Measurements from ENCODE around the gene STPG3. TPM values are rescaled to one million over a fixed set of nuclear protein-coding genes. Genes with fewer than 3 reads are reported as not detected.
A peak's percentile ranks its signal among the peaks of the same experiment; 100 is the strongest.

Gene STPG3
- total and polyA plus RNA-seq, 2 of the 13 experiments (the other 11 are each of a cell fraction or from before 2014, with no cell fraction given) = not detected

DNA sequence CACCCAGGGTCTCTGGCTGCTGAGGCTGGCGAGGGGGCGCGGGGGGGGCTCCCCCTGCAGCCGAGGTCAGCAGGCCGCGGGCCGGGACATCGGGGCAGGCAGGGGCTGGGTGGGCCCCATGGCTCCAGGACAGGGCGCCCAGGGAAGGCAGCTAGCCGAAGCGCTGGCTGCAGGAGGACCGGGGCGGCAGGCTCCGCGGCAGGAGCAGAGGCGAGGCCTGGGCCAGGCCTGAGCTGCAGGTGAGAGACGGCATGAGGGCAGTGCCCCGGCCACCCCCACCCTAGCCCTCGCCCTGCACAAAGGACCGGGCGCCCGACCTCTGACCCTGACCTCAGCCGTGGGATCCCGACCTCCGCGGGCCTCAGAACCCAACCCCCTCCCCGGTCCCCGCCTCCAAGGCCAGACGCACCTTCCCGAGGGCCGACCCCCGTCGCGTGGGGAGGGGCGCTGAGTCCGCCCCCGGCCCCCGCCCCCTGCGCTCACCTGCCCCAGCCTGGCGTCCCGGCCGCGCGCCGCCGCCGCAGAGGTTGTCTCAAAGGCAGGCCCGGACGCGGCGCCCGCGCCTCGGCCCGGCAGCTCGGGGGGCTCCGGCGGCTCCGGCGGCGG is 29.5 kb upstream of the STPG3 start:
- Histone ChIP-seq H3K4me1 (ENCODE audit: insufficient read depth, low read length) (peaks cover 62% of the 10 kb centered on the region), H3K36me3 (replicated peaks in 1 of 2; ENCODE audit: control insufficient read depth in 1 of 2, insufficient read depth in 2 of 2, low read length in 2 of 2) (no peaks in the 10 kb centered on the region), H3K9me3 (ENCODE audit: low read length) (no peaks in the 10 kb centered on the region), H3K4me3 (replicated peaks in 1 of 3; ENCODE audit: insufficient read depth in 1 of 3, low read depth in 2 of 3, low read length in 3 of 3) (peak overlapping the region; percentile 55 to 64 (median 59); a peak in 4 of 6 replicates), H3K9ac (ENCODE audit: insufficient read depth, low read depth, low read length) (peak overlapping the region; percentile 57), H3K27ac (ENCODE audit: extremely low read length, insufficient read depth, low read length) (peak overlapping the region; percentile 65), H4K20me1 (ENCODE audit: insufficient read depth, low read length) (peaks cover 4% of the 10 kb centered on the region; the same call in 1 of the 2 replicates), H2AFZ (ENCODE audit: low read length) (no peak overlapping the region), H3K4me2 (ENCODE audit: low read depth, low read length) (peak overlapping the region; percentile 56), H3K27me3 (ENCODE audit: control insufficient read depth in 1 of 2, insufficient read depth in 2 of 2, low read length in 2 of 2) (no peaks in the 10 kb centered on the region; a peak in 1 of 5 replicates), H3K79me2 (ENCODE audit: insufficient read depth, low read length) (peaks cover 3% of the 10 kb centered on the region)
- ATAC-seq (peak; percentile 2), FAIRE-seq (no peak), DNase-seq (ENCODE audit: low spot score) (no peak)
- intact Hi-C loops (cut with micrococcal nuclease; ENCODE audit: unreplicated experiment) = loop anchor here (2.0 kb wide), 2 partner anchors 15 to 21 kb away; partner anchors contain the start of gene TPRN
- POLR2A ChIA-PET = interaction anchor here (0.6 to 13.4 kb wide), 8 partner anchors 13 to 135 kb away, joined by 3 to 225 read pairs (median 24); partner anchors contain the start of genes MAN1B1, NDOR1, TMEM203 and TPRN
- BruUV-seq (replicated peaks) = no TSS peak
- WGBS (ENCODE audit: low lambda C conversion rate) = no CpG with 5 or more reads among the region's 61 CpGs
- CTCF ChIA-PET (ENCODE audit: low intra/inter-chr PET ratio, low total read pairs) = no interaction called here
- in situ Hi-C loops (cut with HindIII; ENCODE audit: extremely low pct_ligation_motif_present, low pct_unique_long_range_greater_than_20kb) = no loop called here
- TF ChIP-seq ZFY (CRISPR knock-in tag; IDR thresholded peaks at IDR 0.05) (peak; percentile 85), ZNF138 (CRISPR knock-in tag; IDR thresholded peaks at IDR 0.05; ENCODE audit: low read depth) (no peak), U2AF1 (optimal IDR thresholded peaks at IDR 0.05; ENCODE audit: low read depth, low read length) (no peak), KLF9 (CRISPR knock-in tag; IDR thresholded peaks at IDR 0.05; ENCODE audit: low read depth) (no peak), FOXA3 (CRISPR knock-in tag; IDR thresholded peaks at IDR 0.05) (no peak), ZNF543 (CRISPR knock-in tag; IDR thresholded peaks at IDR 0.05) (peak; percentile 36; the same call in 1 of the 2 replicates), REPIN1 (CRISPR knock-in tag; IDR thresholded peaks at IDR 0.05; ENCODE audit: borderline replicate concordance, low read depth) (no peak), ZNF776 (CRISPR knock-in tag; IDR thresholded peaks at IDR 0.05) (no peak)
- TF ChIP-seq, protein P1, sequence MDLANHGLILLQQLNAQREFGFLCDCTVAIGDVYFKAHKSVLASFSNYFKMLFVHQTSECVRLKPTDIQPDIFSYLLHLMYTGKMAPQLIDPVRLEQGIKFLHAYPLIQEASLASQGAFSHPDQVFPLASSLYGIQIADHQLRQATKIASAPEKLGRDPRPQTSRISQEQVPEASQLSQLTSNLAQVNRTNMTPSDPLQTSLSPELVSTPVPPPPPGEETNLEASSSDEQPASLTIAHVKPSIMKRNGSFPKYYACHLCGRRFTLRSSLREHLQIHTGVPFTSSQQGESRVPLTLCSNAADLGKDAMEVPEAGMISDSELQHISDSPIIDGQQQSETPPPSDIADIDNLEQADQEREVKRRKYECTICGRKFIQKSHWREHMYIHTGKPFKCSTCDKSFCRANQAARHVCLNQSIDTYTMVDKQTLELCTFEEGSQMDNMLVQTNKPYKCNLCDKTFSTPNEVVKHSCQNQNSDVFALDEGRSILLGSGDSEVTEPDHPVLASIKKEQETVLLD (CRISPR knock-in tag; IDR thresholded peaks at IDR 0.05; ENCODE audit: low read depth) = peak; percentile 64
- TF ChIP-seq, protein P2, sequence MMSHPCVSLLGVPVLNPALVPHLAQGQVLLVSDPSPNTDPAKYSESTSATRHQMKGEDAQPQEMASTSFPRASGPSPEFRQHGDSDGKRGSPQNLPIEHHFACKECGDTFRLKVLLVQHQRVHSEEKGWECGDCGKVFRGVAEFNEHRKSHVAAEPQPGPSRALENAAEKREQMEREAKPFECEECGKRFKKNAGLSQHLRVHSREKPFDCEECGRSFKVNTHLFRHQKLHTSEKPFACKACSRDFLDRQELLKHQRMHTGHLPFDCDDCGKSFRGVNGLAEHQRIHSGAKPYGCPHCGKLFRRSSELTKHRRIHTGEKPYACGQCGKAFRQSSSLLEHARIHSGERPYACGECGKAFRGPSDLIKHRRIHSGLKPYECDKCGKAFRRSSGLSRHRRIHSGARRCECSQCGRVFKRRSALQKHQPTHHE (CRISPR knock-in tag; IDR thresholded peaks at IDR 0.05; ENCODE audit: borderline replicate concordance) = no peak
- TF ChIP-seq, protein P3, sequence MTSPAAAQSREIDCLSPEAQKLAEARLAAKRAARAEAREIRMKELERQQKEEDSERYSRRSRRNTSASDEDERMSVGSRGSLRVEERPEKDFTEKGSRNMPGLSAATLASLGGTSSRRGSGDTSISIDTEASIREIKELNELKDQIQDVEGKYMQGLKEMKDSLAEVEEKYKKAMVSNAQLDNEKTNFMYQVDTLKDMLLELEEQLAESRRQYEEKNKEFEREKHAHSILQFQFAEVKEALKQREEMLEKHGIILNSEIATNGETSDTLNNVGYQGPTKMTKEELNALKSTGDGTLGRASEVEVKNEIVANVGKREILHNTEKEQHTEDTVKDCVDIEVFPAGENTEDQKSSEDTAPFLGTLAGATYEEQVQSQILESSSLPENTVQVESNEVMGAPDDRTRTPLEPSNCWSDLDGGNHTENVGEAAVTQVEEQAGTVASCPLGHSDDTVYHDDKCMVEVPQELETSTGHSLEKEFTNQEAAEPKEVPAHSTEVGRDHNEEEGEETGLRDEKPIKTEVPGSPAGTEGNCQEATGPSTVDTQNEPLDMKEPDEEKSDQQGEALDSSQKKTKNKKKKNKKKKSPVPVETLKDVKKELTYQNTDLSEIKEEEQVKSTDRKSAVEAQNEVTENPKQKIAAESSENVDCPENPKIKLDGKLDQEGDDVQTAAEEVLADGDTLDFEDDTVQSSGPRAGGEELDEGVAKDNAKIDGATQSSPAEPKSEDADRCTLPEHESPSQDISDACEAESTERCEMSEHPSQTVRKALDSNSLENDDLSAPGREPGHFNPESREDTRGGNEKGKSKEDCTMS (CRISPR knock-in tag; conservative IDR thresholded peaks at IDR 0.05) = no peak
- TF ChIP-seq, protein P4, sequence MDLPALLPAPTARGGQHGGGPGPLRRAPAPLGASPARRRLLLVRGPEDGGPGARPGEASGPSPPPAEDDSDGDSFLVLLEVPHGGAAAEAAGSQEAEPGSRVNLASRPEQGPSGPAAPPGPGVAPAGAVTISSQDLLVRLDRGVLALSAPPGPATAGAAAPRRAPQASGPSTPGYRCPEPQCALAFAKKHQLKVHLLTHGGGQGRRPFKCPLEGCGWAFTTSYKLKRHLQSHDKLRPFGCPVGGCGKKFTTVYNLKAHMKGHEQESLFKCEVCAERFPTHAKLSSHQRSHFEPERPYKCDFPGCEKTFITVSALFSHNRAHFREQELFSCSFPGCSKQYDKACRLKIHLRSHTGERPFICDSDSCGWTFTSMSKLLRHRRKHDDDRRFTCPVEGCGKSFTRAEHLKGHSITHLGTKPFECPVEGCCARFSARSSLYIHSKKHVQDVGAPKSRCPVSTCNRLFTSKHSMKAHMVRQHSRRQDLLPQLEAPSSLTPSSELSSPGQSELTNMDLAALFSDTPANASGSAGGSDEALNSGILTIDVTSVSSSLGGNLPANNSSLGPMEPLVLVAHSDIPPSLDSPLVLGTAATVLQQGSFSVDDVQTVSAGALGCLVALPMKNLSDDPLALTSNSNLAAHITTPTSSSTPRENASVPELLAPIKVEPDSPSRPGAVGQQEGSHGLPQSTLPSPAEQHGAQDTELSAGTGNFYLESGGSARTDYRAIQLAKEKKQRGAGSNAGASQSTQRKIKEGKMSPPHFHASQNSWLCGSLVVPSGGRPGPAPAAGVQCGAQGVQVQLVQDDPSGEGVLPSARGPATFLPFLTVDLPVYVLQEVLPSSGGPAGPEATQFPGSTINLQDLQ (CRISPR knock-in tag; IDR thresholded peaks at IDR 0.05) = no peak

Measured in HepG2 (cell line).